HG03135 (cell line): ENCODE results near the gene OXLD1.

Source experiments
- ATAC-seq: cut with Tn5 transposase; IDR thresholded peaks from one replicate; pipeline ENCODE4 v1.9.1; 2021; ENCODE audit warnings: mild to moderate bottlenecking, moderate library complexity; ENCODE audit not compliant: unreplicated experiment

OXLD1 gene

DNA sequence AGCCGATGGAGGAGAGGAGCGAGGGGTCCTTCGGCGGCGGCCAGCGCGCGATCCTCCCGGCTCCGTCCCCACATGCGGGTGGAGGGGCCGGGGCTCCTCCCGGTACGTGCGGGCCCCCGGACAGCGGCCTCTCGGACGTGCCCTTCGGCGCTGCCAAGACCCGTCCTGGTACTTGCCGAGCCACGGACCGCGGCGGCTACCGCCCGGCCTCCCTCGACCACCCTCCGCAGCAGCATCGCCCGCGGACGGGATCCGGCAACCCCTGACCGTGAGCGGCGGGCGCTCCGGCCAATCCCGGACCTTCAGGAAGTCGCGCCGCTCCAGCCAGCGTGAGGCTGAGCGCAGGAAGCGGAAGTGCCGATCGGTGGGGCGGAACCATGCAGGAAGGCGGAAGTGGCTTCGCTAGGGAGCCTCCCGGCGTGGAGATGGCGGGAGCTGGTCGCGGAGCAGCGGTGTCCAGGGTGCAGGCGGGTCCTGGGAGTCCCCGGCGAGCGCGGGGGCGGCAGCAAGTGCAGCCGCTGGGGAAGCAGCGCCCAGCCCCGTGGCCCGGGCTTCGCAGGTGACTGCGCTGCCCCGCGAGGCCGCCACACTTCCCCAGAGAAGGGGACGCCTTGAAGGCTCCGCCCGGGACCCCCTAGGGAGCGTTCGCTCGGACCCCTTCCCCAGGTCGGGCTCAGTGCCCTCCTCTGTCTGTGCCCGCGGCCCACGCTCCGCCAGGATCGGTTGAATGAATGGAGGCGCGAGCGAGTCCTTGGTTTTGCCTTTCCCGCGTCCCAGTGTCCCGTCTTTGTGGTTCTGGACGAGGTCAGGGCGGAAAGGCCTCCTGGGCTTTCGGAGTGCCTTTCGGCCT, at the start of gene OXLD1, which contains the start of gene CCDC137:
Gene OXLD1 (minus strand): TSS at position 264 of the 850 bp plus-strand sequence. CDS start 28 bp downstream, at position 236.
Gene CCDC137 (plus strand): TSS at position 396 of the 850 bp plus-strand sequence. CDS start 30 bp downstream, at position 426.
- peak; percentile 88 for ATAC-seq

DNA sequence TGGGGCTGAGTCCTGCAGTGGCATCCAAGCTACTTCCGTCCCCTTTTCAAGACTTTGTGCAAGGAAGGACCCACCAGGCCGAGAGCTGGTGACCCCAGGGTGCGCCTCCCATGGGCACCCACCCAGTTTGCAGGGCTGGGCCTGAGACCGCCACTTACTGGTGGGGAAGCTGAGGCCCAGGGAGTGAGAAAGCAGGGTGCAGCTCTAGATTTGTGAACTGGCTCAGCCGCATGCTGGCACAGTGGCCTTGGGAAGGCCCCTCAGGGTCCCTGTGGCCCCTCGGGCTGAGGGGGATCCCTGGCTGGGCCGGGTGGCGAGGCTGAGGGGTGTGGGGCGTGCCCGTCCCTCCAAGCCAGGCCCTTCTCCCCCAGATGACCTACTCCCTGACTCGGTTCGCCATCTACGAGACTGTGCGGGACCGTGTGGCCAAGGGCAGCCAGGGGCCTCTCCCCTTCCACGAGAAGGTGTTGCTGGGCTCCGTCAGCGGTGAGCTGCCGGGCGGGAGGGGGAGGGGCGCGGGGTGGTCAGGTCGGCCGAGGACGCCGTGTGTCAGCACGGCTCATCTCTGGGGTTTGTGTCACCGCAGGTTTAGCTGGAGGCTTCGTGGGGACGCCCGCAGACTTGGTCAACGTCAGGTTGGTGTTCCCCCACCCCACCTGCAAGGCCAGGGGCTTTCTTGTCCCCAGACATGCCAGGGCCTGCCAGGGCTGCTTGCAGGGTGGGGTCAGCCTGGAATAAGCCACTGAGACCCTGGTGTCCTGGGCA, 48.9 kb upstream of the OXLD1 start:
- no peak for ATAC-seq

DNA sequence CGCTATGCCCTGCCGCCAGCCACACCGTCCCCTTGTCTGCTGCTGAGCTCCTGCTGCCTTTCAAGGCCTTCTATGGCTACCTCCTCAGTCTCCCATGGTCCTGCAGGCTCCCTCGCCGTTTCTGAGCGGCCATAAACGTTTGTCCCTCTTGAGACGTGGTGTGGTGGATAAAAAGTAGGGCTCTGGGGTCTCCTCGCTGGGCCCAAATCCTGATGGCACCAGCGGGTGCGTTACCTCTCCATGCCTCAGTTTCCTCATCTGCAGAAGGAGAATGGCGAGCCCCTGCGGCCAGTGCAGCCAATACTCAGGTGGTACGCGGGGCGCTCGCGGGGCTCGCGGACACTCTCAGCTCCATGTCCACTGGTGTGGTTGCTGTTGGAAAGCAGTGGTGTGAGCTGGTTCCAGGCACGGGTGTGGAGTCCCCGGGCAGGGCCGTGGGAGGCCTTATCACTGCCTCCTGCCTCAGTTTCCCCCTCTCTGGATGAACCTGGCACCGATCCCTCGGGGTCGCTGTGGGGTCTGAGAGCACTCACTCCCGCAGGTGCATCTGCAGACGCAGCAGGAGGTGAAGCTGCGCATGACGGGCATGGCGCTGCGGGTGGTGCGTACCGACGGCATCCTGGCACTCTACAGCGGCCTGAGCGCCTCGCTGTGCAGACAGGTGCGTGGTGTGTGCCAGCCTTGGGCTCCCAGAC, 48.2 kb upstream of the OXLD1 start:
- no peak for ATAC-seq

DNA sequence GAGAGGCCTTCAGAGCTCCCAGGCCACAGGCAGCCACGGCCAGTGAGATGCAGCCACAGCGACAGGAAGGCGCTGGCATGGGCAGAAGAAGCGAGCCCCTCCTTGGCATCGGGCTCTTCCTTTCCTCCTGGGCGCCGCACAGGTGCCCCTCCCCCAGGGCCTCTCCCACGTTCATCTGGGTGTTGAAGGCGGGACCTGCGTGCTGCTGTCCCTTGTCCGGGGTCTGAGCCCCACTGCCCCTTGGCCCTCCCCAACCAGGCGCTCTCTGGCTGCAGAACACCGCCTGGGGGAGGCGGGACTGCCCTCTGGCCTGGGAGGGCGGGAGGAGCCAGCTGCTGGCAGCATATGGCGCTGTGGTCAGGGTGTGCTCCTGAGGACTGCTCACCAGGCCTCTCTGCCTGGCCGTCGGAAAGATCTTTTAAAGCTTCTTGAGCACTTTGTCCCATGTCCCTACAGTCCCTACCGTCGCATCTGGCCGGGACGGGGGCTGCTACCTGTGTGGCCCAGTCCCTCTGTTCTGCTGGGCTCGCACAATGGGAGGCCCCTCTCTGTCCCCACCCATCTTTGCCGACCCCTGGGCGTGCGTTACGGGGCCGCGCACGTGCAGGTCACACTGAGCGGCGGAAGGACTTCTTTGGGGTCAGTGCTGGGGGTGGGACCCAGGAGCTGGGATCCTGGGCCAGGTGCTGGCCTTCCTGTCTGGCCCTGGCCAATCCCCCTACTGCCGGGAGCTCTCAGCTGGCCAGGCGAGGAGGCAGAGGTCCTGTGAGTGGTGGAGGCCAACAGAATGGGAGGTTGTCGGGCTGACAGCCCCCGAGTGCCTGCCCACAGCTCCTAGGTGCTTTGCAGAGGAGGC, 47.4 kb upstream of the OXLD1 start:
- ATAC-seq: no peak

DNA sequence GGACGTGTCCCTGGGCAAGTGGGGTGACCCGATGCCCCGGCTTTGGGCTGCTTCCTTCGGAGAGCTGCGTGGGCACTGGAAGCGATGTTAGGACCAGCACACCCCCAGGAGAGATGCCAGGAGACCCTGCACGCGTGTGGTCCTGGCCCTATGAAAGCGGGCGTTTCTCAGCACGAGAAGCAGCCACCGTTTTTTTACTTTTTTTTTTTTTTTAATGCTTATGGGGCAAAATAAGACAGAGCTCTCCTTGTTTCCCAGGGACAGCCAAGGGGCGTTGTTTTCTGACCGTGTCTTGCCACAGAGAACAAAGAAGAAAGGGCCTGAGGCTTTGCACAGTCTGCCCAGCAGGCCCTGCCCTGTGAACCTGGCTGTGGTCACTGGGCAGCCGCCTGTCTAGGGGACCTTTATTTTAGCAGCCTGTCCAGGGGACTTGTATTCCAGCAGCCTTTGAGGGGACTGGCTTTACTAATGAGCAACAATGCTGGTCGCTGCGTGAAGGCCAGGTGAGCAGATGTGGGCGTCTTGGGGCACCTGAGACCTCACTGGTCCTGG, 46.7 kb upstream of the OXLD1 start:
- no peak for ATAC-seq

DNA sequence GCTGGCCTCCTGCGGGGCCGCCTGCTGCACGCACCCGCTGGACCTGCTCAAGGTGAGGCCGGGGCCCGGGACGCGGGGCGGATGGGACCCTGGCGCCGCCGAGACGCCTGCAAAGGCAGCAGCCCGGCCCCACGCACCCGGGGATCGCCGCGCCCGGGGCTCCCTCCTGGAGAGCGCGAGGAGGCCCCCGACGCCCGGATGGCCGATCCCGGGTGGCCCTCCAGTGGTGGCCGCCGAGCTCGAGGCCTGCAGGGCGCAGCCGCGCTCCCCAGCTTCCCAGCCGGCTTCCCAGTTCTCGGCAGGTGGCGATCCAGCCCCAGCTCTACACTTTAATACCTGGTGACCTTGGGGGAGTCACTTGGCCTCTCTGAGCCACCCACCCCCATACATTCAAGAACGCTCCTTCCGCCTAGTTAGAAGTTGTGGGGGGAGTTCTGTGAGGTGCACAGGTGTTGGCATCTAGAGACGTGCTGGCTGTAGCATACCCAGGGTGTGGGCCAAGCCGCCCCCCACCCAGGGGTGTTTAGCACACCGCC, 46.1 kb upstream of the OXLD1 start:
- ATAC-seq: peak; percentile 28

DNA sequence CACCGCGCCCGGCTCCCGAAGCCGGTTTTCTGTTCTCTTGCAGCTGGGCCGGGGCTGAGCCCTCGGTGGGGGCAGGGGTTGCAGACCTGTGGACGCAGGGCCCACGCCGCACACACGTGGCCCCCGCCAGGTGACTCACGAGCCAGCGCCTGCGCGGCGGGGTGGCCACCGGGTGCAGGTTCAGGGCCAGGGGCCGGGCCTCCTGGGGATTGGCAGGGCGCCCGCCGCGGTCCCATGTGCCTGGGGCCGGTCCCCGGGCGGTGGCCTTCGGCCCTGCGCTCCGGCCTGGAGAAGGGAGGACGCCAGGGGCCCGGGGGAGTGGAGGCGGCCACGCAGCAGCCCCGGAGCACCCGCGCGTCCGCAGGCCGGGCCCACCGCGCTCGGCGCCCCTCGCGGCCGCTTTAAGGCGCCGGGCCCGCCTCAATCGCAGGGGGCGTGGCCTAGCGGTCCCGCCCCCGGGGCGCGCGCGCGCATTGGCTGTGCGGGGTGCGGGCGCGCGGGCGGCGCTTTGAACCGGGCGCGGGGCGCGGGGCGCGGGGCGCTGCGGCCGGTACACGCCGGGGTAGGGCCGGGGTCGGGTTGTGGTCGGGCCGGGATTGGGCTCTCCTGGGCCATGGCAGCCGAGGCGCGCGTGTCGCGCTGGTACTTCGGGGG, 45.5 kb upstream of the OXLD1 start, which contains the start of gene SLC25A10:
Gene SLC25A10 (plus strand): TSS at position 471 of the 654 bp plus-strand sequence. CDS start 143 bp downstream, at position 614.
- peak; percentile 47 for ATAC-seq

DNA sequence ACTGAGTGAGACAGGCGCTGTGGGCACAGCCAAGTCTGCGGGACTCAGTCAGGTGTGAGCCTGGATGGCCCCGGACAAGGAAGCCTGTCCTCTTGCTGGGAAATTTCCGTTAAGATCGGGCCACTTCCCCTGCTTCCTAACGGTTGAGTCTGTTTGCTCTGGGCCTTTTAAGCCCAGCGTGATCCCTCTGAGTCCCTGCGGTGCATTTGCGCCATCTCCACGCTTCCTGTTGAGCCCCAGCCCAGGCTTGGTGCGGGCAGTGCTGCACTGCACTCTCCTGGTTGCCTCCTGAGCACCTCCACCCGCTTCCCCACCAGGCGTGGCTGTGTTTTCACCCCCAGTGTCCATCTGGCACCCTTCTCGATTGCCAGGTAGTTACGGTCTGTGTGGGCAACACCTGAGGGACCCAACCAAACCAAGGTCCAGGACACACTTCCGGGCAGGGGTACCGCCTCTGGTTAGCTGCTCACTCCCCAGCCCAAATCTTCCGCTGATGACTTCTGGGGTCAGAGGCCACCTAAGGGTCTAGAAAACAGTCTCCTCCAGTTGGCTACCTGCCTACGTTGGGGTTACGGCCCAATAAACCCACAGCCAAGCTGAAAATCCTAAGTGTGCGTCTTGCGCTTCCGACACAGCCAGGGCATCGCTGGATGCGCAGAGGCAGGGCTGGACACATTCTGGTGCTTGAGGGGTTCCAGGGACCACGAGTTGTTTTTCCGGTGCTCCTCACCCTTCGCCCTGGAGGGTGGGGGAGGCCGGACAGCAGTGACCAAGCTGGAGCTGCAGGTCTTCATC, 44.3 kb upstream of the OXLD1 start:
- ATAC-seq: no peak

DNA sequence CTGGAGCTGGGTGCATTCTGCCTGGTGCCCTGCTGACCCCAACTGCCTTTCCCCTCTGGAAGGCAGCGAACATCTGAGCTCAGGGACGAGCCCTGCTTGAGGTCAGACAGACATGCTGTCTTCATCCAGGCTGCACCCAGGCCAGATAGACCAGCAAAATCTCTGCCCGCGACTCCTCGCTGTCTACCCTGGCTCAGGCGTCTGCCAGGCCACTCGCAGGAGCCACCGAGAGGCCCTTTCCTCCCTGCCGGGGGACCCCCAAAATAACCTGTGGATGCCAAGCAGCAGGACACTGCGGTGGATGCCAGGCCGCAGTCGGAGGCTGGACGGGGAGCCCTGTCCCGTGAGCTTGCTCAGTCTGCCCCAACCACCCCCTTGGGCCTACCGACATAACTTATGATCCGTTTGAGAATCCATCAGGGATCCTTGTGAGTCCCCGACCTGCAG, 42.4 kb upstream of the OXLD1 start:
- ATAC-seq: no peak

DNA sequence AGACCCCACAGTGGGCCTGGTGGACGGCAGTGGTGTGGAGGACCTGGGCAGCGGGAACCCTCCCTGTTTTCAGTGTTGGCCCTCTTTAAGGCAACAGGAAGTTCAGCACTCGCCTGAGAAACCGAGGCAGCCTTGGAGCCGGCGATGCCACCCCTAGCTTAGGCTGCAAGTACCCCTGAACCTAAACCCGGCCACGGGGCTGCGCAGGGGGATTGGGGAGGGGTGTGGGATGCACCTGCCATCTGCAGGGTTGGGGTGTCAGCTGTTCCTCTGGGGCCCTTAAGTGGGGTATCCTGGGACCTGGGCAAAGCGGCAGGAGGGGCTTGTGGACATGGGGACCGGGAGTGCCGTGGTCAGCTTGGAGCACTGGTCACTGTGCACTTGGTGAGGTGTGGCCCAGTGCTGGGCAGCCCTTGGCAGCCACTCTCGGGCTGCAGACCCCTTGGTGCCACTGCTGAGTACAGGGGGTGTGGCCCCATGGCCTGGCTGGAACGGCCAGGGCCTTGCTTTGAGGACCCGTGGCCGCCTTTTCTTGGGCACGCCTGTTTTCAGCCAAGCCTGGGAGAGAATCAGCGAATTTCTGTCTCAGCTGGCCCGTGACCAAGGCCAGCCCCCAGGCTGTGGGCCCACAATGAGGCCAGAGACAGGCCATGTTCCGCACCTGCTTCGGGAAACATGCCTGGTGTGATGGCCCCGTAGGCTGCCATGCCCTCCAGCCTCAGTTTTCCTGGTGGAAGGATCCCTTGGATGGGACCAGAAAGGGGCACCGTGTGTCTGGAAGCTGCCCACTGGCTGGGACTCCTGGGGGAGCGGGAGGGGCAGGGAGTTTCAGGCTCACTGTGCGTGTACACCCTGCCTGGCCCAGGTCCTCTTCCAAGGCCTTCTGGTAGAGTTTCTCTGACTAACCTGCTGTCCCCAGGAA, 41.6 kb upstream of the OXLD1 start:
- no peak for ATAC-seq

DNA sequence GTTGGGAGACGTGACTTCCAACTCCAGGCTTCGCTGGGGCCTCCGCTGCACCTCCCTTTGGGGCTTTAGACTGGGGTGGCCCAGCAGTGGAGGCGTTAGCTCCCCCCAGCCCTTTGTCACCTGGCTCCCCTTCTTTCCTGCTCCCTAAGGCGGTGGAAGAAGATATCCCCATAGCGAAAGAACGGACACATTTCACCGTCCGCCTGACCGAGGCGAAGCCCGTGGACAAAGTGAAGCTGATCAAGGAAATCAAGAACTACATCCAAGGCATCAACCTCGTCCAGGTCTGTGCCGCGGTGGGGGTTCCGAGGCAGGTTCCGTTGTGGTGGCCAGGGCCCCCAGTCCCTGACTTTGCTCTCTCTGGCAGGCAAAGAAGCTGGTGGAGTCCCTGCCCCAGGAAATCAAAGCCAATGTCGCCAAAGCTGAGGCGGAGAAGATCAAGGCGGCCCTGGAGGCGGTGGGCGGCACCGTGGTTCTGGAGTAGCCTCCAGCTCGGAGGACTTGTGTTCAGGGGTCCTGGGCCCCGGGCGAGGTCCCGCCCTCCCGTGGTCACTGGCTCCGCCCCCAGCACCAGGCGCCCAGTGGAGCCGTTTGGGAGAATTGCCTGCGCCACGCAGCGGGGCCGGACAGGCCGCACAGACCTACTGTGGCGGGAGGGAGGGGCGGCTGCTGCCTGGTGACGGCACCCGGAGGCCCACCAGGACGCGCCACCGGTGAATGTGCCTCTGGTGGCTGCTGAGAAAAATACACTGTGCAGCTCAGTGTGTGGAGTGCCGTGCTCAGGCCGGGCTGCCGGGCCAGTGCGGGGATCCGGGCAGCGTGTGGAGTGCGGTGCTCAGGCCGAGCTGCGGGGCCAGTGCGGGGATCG, 40.6 kb upstream of the OXLD1 start:
- ATAC-seq: no peak

DNA sequence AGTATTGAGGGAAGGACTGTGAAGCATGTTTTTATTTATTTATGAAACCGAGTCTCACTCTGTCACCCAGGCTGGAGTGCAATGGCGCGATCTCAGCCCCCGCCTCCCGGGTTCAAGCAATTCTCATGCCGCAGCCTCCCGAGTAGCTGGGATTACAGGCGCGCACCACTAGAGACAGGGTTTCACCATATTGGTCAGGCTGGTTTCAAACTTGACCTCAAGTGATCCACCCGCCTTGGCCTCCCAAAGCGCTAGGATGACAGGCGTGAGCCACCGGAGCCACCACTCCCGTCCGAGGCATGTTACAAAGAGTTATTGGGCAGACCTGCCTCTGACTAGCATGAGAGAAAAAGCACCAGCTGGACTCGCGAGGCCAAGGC, 39.8 kb upstream of the OXLD1 start:
- ATAC-seq: no peak

DNA sequence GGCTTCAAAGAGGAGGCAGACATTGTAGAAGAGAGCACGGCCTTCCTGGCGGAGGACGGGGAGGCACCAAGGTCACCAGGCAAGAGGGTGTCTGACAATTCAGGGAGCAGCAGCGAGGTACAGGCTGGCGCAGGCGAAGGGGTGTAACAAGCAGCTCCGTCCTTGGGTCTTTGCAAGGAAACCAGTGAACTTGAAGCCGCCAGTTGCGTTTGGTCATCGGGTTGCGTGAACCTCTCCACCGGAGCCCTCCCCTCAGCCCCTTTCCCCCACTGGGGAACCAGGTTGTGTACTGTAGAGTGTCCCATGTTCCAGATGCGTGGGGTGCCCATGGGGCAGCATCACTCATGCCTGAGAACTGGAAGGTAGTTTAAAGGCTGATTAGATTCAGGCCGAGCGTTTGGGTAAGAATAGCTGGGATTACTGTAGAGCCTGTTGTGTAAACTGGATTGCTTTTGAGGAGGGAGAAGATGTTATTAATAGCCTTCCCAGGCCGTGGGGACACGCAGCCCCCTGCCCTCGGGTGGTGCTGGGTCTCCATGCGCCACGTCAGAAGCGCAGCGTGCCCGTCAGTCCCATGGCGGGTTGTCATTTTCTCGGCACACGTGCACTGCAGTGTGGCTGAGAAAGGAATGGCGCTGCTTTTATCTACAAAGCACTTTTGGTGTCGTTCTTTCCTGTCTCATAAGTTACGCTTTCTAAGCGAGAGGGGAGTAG, 39.3 kb upstream of the OXLD1 start:
- ATAC-seq: no peak

DNA sequence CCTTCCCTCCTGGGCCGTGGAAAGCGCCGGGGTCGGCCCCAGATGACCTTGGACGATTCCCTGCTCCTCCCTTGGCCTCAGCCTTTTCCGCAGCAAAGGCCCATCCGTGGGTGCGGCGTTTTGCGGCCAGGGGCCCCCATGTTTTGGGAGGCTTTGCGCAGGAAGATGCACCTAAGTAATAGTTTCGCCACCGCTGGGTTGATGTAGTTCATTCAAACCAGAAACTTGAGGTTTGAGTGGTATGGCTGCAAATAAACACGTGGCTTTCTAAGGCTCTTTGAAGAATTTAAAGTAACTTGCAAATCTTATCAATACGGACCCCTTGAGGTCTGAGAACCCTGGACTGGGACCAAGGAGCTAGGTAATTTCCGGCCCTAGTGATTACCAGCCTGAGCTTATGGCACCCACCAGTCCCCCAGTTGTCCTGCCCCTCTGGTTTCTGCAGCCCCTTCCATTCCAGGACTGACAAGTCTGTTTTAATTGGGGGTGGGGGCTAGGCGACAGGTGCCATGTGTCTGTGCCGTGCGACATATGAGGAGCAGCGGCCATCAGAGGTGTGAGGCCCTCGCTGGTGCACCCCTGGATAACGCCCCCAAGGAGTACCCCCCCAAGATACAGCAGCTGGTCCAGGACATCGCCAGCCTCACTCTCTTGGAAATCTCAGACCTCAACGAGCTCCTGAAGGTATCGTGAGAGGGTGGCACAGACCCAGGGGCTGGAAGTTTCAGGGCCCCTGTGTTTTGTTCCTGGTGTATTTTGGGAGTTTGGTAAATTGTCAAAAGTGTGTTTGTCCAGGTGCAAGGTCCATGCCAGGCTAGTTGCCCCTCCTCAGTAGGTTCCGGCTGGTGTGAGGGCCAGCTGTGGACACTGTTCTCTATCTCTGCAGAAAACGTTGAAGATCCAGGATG, 37.6 kb upstream of the OXLD1 start:
- ATAC-seq: no peak
